BJ (cell line): ENCODE data around the gene MPV17L2. TPM values are rescaled to one million over a fixed set of nuclear protein-coding genes. Genes with fewer than 3 reads are reported as not detected.
A peak's percentile ranks its signal among the peaks of the same experiment; 100 is the strongest.

ENCODE experiments used
- CTCF ChIA-PET: fragments of 350-600 bp; formaldehyde crosslinking; extraction: SDS; loops from one replicate; lab custom pipeline; 2021; ENCODE audit warnings: antibody characterized with exemption, inconsistent platforms; lab: Yijun Ruan, JAX
- POLR2A ChIA-PET: fragments of 300-600 bp; sonication (Branson Sonifier 250); formaldehyde crosslinking; extraction: SDS; loops from one replicate; lab custom pipeline; 2021; ENCODE audit warnings: antibody characterized with exemption; lab: Charles Lee
- DNase-seq: peaks from one replicate; pipeline ENCODE4 v3.0.0-alpha.2; 2011; ENCODE audit warnings: low read depth
- H3K27me3 ChIP-seq: 2 replicates; pipeline ENCODE4 v1.6.0; 2011; ENCODE audit warnings: low read length; ENCODE audit not compliant: control insufficient read depth, insufficient read depth
- H3K36me3 ChIP-seq: 2 replicates; pipeline ENCODE4 v1.5.1; 2011; ENCODE audit warnings: low read length; ENCODE audit not compliant: control insufficient read depth, insufficient read depth
- H3K4me3 ChIP-seq: 2 replicates; pipeline ENCODE4 v1.5.1; 2011; ENCODE audit warnings: low read depth, mild to moderate bottlenecking, control low read depth, low read length
- polyA plus RNA-seq: library from polyadenylated mRNA; depleted of rRNA; stranded (reverse); fragments of >200 nt; gene quantifications from 2 replicates; pipeline ENCODE4 v1.2.3, GENCODE V29; 2011
- TF ChIP-seq, protein P1 (sequence below): IDR thresholded peaks from 2 replicates; pipeline ENCODE4 v1.5.1; 2011; ENCODE audit warnings: low read depth, mild to moderate bottlenecking, control low read depth, inconsistent platforms, low read length, moderate library complexity; ENCODE audit not compliant: insufficient read depth

MPV17L2 gene
- polyA plus RNA-seq, 1 experiment: 25.0 TPM

DNA sequence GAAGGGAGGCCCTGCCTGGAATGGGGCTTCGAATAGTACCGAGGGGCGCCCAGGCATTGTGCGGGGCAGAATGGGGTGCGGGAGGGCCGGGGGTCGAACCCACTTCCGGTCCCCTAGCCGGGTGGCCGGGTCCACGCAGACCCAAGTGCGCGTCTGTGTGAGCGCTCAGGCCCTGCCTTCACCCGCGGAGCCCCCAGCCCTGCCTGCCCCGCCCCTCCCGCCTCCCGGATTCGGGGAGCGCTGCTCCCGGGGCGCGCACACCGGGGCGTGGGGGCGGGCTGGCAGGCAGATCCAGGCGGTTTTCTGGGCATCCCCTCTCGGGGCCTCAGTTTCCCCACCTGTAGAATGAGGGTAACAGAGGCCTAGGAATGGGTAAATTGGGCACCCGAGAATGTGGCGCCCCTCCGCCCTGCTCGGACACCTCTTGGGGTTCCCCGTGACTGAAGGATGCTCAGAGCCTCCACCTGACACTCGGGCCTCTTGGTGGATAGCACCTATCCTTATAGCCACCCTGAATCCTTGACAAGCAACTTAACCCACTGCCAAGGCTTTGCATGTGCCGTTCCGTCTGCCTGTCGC, 39.4 kb upstream of the MPV17L2 start:
- POLR2A ChIA-PET: no interaction called here
- peaks cover 17% of the 10 kb centered on the region for H3K36me3 ChIP-seq
- TF ChIP-seq, protein P1, sequence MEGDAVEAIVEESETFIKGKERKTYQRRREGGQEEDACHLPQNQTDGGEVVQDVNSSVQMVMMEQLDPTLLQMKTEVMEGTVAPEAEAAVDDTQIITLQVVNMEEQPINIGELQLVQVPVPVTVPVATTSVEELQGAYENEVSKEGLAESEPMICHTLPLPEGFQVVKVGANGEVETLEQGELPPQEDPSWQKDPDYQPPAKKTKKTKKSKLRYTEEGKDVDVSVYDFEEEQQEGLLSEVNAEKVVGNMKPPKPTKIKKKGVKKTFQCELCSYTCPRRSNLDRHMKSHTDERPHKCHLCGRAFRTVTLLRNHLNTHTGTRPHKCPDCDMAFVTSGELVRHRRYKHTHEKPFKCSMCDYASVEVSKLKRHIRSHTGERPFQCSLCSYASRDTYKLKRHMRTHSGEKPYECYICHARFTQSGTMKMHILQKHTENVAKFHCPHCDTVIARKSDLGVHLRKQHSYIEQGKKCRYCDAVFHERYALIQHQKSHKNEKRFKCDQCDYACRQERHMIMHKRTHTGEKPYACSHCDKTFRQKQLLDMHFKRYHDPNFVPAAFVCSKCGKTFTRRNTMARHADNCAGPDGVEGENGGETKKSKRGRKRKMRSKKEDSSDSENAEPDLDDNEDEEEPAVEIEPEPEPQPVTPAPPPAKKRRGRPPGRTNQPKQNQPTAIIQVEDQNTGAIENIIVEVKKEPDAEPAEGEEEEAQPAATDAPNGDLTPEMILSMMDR: no peak
- no peak for DNase-seq
- peak overlapping the region; percentile 98 for H3K4me3 ChIP-seq
- CTCF ChIA-PET: interaction anchor here (0.6 kb wide), 1 partner anchor 15 kb away, joined by 3 read pairs; no protein-coding TSS in a partner anchor
- H3K27me3 ChIP-seq: no peaks in the 10 kb centered on the region

DNA sequence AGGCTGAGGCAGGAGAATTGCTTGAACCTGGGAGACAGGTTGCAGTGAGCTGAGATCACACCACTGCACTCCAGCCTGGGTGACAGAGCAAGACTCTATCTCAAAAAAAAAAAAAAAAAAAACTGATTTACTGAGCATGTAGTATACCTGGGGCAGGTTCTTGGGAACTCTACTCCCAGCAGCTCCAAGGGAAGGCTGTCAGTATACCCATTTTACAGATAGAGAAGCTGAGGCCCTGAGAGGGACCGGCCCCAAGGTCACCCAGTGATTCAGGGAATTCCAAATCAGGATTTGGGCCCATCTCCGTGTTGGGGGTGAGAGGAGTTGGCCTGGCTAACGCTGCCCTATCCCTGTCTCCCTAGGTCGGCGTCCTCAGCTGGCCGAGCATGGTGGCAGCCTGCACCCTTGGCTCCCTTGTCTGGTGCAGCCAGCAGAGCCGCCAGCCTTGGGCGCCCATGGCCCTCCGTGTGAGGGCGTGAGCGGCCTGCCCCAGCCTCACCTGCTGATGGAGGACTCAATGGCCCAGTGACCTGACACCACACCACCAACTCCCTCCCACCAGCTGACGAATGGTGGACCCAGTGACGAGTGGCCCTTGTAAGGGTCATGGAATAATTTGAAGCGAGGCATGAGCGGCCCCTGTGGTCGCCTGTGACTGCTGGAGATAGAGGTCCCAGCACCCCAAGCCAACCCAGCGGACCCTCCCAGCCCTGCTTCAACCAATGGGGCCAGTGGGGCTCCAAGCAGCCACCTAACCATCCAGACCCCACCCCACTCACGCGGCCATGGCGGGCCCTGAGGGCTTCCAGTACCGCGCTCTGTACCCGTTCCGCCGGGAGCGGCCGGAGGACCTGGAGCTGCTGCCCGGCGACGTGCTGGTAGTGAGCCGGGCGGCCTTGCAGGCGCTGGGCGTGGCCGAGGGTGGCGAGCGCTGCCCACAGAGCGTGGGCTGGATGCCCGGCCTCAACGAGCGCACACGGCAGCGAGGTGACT, 37.6 kb upstream of the MPV17L2 start:
- Histone ChIP-seq H3K36me3 (peaks cover 13% of the 10 kb centered on the region), H3K27me3 (no peaks in the 10 kb centered on the region), H3K4me3 (no peak overlapping the region)
- ChIA-PET POLR2A (interaction anchor here (0.5 kb wide), 1 partner anchor 342 kb away, joined by 5 read pairs; no protein-coding TSS in a partner anchor), CTCF (interaction anchor here (0.6 to 1.7 kb wide), 4 partner anchors 10 to 44 kb away, joined by 3 to 5 read pairs (median 4); no protein-coding TSS in a partner anchor)
- no peak for DNase-seq
- TF ChIP-seq, protein P1: no peak

DNA sequence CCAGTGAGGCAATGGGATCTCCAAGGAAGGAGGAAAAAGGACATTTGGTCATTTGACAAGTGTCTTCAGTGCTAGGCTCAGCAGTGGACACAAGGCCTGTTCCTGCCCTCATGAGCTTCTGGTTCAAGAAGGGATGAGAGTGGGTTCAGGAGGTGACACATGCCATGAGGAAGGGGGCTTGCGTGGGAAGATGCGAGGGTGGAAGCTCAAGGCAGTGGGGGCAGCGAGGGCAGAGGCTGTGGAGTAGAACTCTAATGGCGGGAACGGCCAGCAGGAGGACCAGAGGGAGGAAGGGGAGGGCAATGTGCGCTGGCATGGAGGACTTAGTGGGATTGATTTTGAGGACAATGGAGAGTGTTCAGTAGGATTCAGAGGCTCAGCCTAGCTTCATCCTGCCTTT, 36.8 kb upstream of the MPV17L2 start:
- H3K36me3 ChIP-seq: peaks cover 13% of the 10 kb centered on the region
- DNase-seq: no peak
- no peak overlapping the region for H3K4me3 ChIP-seq
- CTCF ChIA-PET: interaction anchor here (1.2 to 1.7 kb wide), 2 partner anchors 12 to 43 kb away, joined by 4 to 5 read pairs; no protein-coding TSS in a partner anchor
- H3K27me3 ChIP-seq: no peaks in the 10 kb centered on the region
- POLR2A ChIA-PET: interaction anchor here (0.5 kb wide), 1 partner anchor 341 kb away, joined by 5 read pairs; no protein-coding TSS in a partner anchor
- TF ChIP-seq, protein P1: no peak

DNA sequence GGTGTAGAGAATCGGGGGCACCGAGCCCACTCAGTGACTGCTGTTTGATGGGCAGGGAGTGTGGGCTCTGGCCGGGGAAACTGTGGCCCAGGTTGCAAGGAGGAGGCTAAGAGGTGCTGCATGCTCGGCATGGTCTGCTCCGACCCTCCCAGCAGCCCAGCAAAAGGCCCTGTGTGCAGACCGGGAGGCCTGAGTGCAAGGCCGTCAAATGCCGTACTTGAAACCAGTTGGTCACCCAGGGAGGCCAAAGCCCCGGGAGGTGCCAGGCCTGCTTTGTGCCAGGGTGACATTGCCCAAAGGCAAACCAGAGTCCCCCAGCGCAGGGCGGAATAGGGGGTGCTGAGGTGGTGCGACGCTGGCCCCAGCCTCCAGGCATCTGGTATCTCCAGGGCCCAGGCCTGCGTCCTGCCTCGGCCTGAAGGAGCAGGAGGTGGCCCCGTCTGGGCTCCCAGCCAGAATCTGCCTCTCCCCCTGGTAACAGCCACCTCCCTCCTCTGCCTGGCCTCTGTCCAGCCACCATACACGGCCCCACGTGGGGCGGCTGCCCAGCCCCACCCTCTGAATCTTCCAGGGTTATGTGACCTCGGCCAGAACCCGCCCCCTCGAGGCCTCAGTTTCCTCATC, 36.1 kb upstream of the MPV17L2 start:
- no peak for DNase-seq
- H3K4me3 ChIP-seq: no peak overlapping the region
- peaks cover 15% of the 10 kb centered on the region for H3K36me3 ChIP-seq
- CTCF ChIA-PET: interaction anchor here (1.2 kb wide), 1 partner anchor 11 kb away, joined by 4 read pairs; no protein-coding TSS in a partner anchor
- POLR2A ChIA-PET: no interaction called here
- H3K27me3 ChIP-seq: no peaks in the 10 kb centered on the region
- TF ChIP-seq, protein P1: no peak
